ENCODE measurements around the gene CEBPE. TPM values are rescaled to one million over a fixed set of nuclear protein-coding genes. Genes with fewer than 3 reads are reported as not detected.

The CEBPE gene
- total RNA-seq, 1 experiment from 2014 or later: not detected

DNA sequence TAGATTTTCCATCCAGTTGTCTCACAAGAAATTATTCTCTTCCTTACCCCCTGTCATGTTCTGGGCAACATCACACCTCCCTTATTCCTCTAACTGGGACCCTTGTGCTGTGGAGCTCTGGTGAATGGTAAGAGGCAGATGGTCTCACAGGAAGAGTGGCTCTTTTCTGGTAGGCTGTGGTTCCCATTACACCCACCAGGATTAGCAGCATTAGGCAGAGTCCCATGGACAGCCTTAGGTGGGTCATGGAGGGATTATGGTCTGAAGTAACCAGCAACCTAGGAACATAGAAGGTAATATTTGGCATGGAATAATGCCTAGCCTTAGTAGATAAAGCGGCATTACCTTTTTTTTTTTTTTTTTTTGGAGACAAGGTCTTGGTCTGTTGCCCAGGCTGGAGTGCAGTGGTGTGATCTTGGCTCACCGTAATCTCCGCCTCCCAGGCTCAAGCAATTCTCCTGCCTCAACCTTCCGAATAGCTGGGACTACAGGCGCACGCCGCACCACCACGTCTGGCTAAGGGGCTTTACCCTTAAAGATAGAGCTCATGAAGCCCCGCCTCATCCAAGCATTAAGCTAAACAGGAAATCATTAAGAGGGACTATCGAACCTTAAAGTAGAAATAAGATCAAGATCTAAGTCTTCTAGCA, 19.7 kb downstream of the CEBPE start:
- H3K4me3 Mint-ChIP-seq (ENCODE audit: unreplicated experiment): no peak overlapping the region
- ChIA-PET POLR2A (interaction anchor here (0.7 to 1.5 kb wide), 3 partner anchors 22 to 271 kb away, joined by 3 to 5 read pairs (median 3); no protein-coding TSS in a partner anchor), CTCF (interaction anchor here (0.6 to 3.8 kb wide), 5 partner anchors 11 to 780 kb away, joined by 3 to 15 read pairs (median 4); no protein-coding TSS in a partner anchor)
- TF ChIP-seq, protein P1, sequence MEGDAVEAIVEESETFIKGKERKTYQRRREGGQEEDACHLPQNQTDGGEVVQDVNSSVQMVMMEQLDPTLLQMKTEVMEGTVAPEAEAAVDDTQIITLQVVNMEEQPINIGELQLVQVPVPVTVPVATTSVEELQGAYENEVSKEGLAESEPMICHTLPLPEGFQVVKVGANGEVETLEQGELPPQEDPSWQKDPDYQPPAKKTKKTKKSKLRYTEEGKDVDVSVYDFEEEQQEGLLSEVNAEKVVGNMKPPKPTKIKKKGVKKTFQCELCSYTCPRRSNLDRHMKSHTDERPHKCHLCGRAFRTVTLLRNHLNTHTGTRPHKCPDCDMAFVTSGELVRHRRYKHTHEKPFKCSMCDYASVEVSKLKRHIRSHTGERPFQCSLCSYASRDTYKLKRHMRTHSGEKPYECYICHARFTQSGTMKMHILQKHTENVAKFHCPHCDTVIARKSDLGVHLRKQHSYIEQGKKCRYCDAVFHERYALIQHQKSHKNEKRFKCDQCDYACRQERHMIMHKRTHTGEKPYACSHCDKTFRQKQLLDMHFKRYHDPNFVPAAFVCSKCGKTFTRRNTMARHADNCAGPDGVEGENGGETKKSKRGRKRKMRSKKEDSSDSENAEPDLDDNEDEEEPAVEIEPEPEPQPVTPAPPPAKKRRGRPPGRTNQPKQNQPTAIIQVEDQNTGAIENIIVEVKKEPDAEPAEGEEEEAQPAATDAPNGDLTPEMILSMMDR (IDR thresholded peaks at IDR 0.05; ENCODE audit: unreplicated experiment): no peak
- H3K9me3 Mint-ChIP-seq (ENCODE audit: unreplicated experiment): no peaks in the 10 kb centered on the region
- H3K27ac Mint-ChIP-seq (ENCODE audit: low read depth, unreplicated experiment): no peak overlapping the region
- peaks cover 19% of the 10 kb centered on the region for H3K4me1 Mint-ChIP-seq (ENCODE audit: insufficient read depth, unreplicated experiment)
- no peaks in the 10 kb centered on the region for H3K27me3 Mint-ChIP-seq (ENCODE audit: insufficient read depth, unreplicated experiment)
- no peak for DNase-seq (ENCODE audit: unreplicated experiment)
- H3K36me3 Mint-ChIP-seq (ENCODE audit: insufficient read depth, unreplicated experiment): peaks cover 34% of the 10 kb centered on the region
- no TSS peak for BruUV-seq (replicated peaks)
- intact Hi-C loops (cut with micrococcal nuclease): no loop called here

DNA sequence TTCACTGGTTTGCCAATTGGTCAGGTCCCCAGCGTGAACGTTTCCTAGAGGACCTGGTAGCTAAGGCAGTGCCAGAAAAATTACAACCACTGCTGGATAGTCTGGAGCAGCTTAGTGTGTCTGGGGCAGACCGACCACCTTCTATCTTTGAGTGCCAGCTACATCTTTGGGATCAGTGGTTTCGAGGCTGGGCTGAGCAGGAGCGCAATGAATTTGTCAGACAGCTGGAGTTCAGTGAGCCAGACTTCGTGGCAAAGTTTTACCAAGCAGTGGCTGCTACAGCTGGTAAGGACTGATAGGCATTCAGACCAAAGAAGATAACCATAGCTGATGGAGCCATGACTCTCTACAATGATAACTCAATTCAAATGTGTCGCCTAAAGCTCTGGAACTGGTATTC, 21.3 kb downstream of the CEBPE start:
- Mint-ChIP-seq H3K4me3 (ENCODE audit: unreplicated experiment) (no peak overlapping the region), H3K4me1 (ENCODE audit: insufficient read depth, unreplicated experiment) (peaks cover 21% of the 10 kb centered on the region), H3K36me3 (ENCODE audit: insufficient read depth, unreplicated experiment) (peaks cover 35% of the 10 kb centered on the region), H3K27ac (ENCODE audit: low read depth, unreplicated experiment) (no peak overlapping the region), H3K9me3 (ENCODE audit: unreplicated experiment) (no peaks in the 10 kb centered on the region), H3K27me3 (ENCODE audit: insufficient read depth, unreplicated experiment) (no peaks in the 10 kb centered on the region)
- ChIA-PET POLR2A (interaction anchor here (0.8 to 1.2 kb wide), 2 partner anchors 29 to 112 kb away, joined by 3 to 4 read pairs; no protein-coding TSS in a partner anchor), CTCF (interaction anchor here (0.6 to 1.5 kb wide), 6 partner anchors 20 to 196 kb away, joined by 3 to 8 read pairs (median 4); no protein-coding TSS in a partner anchor)
- BruUV-seq (replicated peaks): no TSS peak
- TF ChIP-seq, protein P1 (IDR thresholded peaks at IDR 0.05; ENCODE audit: unreplicated experiment): no peak
- no peak for DNase-seq (ENCODE audit: unreplicated experiment)
- intact Hi-C loops (cut with micrococcal nuclease): no loop called here

DNA sequence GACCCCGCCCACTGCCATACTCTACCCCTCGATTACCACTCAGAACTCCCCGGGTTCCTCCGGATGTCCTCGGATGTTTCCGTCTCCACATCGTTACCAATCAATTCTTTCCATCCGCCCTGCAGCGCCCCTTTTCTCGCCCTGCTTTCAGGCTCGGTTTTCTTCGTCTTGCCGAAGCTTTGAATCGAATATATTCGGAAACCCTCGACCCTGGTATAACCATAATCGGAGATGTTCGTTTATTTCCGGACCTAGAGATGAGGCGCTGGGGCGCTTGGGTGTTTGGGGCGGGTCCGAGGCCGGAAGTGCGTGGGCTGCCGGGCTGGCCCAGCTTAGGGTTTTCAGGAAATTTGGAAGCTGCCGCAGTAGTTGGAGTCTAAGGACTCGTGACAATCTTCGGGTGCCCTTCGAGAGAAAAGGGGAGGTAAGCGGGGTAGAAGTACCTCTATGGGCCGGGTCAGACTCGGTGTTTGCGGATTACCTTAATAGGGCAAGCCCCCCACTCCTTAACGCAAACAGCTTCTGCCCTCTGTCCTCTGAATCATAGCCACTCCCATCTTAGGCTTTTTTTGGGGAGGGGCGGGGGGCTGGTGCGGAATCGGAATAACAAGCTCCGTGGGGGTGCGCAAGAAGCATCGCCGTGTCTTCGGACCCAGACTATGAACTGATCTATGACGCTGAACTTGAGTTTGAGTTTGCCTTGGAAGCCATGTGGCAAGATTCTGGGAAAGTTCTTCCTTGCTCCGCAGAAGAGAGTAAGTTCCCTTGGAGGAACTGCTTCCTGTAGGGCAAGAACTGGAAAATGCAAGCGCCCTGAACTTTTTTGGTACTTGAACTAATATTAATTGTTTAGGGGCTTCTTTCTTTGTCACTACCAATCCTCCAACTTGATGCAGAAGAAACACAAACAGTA, 23.6 kb downstream of the CEBPE start, which contains the start of gene C14orf119:
TSS of gene C14orf119 (plus strand) at position 310 of the 913 bp plus-strand sequence. CDS start 2,154 bp downstream, outside the sequence.
- CTCF ChIA-PET: interaction anchor here (0.6 to 3.7 kb wide), 17 partner anchors 14 to 468 kb away, joined by 3 to 54 read pairs (median 6); partner anchors contain the start of gene CDH24
- Mint-ChIP-seq H3K4me3 (ENCODE audit: unreplicated experiment) (no peak within 1 kb of the TSS), H3K36me3 (ENCODE audit: insufficient read depth, unreplicated experiment) (peaks cover 57% of the 10 kb centered on the region), H3K27ac (ENCODE audit: low read depth, unreplicated experiment) (no peak within 1 kb of the TSS), H3K27me3 (ENCODE audit: insufficient read depth, unreplicated experiment) (no peaks in the 10 kb centered on the region), H3K9me3 (ENCODE audit: unreplicated experiment) (no peaks in the 10 kb centered on the region), H3K4me1 (ENCODE audit: insufficient read depth, unreplicated experiment) (peaks cover 25% of the 10 kb centered on the region)
- peak; percentile 100 for DNase-seq (ENCODE audit: unreplicated experiment)
- POLR2A ChIA-PET: interaction anchor here (0.6 to 3.8 kb wide), 66 partner anchors 8 to 1639 kb away, joined by 3 to 74 read pairs (median 5); partner anchors contain the start of genes AJUBA, CHD8, DAD1 and DCAF11
- intact Hi-C loops (cut with micrococcal nuclease): loop anchor here (2.0 kb wide), 2 partner anchors 17 to 59 kb away; no protein-coding TSS in a partner anchor
- TF ChIP-seq, protein P1 (IDR thresholded peaks at IDR 0.05; ENCODE audit: unreplicated experiment): no peak
- TSS peak; percentile 75 for BruUV-seq (replicated peaks)
